Left ventricle myocardium inferior (tissue), 1 donor: ENCODE measurements around the gene VILL. TPM values are rescaled to one million over a fixed set of nuclear protein-coding genes. Genes with fewer than 3 reads are reported as not detected.

ENCODE experiments used
- DNase-seq: peaks from one replicate; pipeline ENCODE4 v3.0.0-alpha.2; 2020
- H3K27ac ChIP-seq: fragments of 200-600 bp; replicated peaks from 2 replicates; pipeline ENCODE4 v1.8.0; 2021
- H3K27me3 ChIP-seq: fragments of 200-600 bp; 2 replicates; pipeline ENCODE4 v1.8.0; 2021; ENCODE audit warnings: low read depth
- H3K36me3 ChIP-seq: fragments of 200-600 bp; 2 replicates; pipeline ENCODE4 v1.8.0; 2021
- H3K4me1 ChIP-seq: fragments of 200-600 bp; 2 replicates; pipeline ENCODE4 v1.8.0; 2021
- H3K4me3 ChIP-seq: fragments of 200-600 bp; 2 replicates; pipeline ENCODE4 v1.8.0; 2021; ENCODE audit warnings: mild to moderate bottlenecking, moderate library complexity
- H3K9me3 ChIP-seq: fragments of 200-600 bp; replicated peaks from 2 replicates; pipeline ENCODE4 v1.8.0; 2021
- CTCF ChIP-seq: fragments of 200-600 bp; IDR thresholded peaks from 2 replicates; pipeline ENCODE4 v1.8.0; 2021; ENCODE audit warnings: antibody characterized with exemption, mild to moderate bottlenecking, borderline replicate concordance
- intact Hi-C: fragments of 100-400 bp; cut with micrococcal nuclease; formaldehyde crosslinking; loops from one replicate; pipeline ENCODE4 v1.11.0; 2022
- total RNA-seq: library from RNA; stranded (reverse); fragmentation: NEBNext Ultra II Directional; extraction: Animal tissue kit (Norgen Biotek cat#: 25700); gene quantifications from one replicate; pipeline ENCODE4 v1.2.1, GENCODE V29; 2021
- donor health status: DM: no; HTN: yes; CAD: no; lungs with severe emphysema.

VILL gene
- total RNA-seq, 1 donor from 2014 or later = 3.6 TPM

GRCh38 chr3:38022301-38022700, 31.7 kb downstream of the VILL start:
- H3K27ac ChIP-seq = peak overlapping the region; percentile 33
- H3K27me3 ChIP-seq = no peaks in the 10 kb centered on the region
- H3K9me3 ChIP-seq = no peaks in the 10 kb centered on the region
- intact Hi-C loops = no loop called here
- no peak for TF ChIP-seq CTCF
- H3K4me1 ChIP-seq = peaks cover 43% of the 10 kb centered on the region
- peaks cover 16% of the 10 kb centered on the region for H3K36me3 ChIP-seq
- no peak for DNase-seq
- no peak overlapping the region for H3K4me3 ChIP-seq

DNA sequence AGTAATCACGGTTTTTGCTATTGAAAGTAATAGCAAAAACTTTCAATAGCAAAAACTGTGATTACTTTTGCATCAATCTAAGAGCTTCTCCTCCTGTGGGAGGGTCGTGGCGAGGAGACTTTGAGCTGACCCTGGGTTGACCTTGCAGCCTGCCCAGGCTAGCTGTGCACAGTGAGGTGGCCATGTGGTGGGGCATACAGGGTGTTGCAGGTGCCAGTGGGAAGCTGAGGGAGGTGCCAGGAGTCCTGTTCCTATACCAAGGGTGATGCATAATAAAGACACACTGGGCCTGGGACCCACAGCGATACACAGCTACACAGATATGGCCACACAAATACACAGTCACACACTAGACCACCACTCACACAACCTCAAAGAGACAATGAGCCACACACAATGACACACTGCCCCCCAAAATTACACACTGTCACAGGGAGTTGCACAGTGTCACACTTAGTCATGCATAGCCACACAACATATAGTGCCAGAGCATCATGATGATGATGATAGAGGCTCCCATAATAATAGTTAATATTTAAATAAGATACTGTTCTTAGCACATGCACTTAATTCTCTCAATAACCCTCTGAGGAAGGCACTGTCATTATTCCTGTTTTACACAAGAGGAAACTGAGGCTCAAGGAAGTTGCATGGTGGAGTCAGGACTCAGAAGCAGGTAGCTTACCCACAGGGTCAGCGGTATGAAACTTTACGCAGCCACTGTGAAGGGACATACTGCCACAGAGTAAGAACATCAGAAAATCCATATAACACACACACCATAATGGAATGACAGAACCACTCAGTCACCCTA, 32.5 kb downstream of the VILL start:
- intact Hi-C loops = no loop called here
- no peak for DNase-seq

GRCh38 chr3:38026856-38027255, 36.3 kb downstream of the VILL start:
- DNase-seq = no peak
- H3K27me3 ChIP-seq = no peaks in the 10 kb centered on the region
- H3K27ac ChIP-seq = no peak overlapping the region
- peaks cover 63% of the 10 kb centered on the region for H3K4me1 ChIP-seq
- H3K9me3 ChIP-seq = no peaks in the 10 kb centered on the region
- intact Hi-C loops = no loop called here
- no peak overlapping the region for H3K4me3 ChIP-seq
- H3K36me3 ChIP-seq = no peaks in the 10 kb centered on the region
- no peak for TF ChIP-seq CTCF

More for the DNA sequence above, 32.5 kb downstream of the VILL start:
- H3K27ac ChIP-seq = peak overlapping the region; percentile 97
- no peak for TF ChIP-seq CTCF
- peaks cover 8% of the 10 kb centered on the region for H3K36me3 ChIP-seq
- no peaks in the 10 kb centered on the region for H3K9me3 ChIP-seq
- H3K4me1 ChIP-seq = peaks cover 38% of the 10 kb centered on the region
- peak overlapping the region; percentile 81 for H3K4me3 ChIP-seq
- H3K27me3 ChIP-seq = no peaks in the 10 kb centered on the region

- DNase-seq = no peak
- Histone ChIP-seq H3K4me3 (peak overlapping the region; percentile 85), H3K27ac (peak overlapping the region; percentile 88)
Measured at GRCh38 chr3:38027466-38028465, 37.2 kb downstream of the VILL start.

More at GRCh38 chr3:38027466-38028465, 37.2 kb downstream of the VILL start:
- intact Hi-C loops = no loop called here
- no peak for TF ChIP-seq CTCF
- Histone ChIP-seq H3K4me1 (peaks cover 59% of the 10 kb centered on the region), H3K9me3 (no peaks in the 10 kb centered on the region), H3K27me3 (no peaks in the 10 kb centered on the region), H3K36me3 (no peaks in the 10 kb centered on the region)
